ENCODE measurements around the gene RAPGEF5.

The RAPGEF5 gene

GRCh38 chr7:22252936-22253536 lies 103.9 kb downstream of the RAPGEF5 start:
- no peak for DNase-seq

DNA sequence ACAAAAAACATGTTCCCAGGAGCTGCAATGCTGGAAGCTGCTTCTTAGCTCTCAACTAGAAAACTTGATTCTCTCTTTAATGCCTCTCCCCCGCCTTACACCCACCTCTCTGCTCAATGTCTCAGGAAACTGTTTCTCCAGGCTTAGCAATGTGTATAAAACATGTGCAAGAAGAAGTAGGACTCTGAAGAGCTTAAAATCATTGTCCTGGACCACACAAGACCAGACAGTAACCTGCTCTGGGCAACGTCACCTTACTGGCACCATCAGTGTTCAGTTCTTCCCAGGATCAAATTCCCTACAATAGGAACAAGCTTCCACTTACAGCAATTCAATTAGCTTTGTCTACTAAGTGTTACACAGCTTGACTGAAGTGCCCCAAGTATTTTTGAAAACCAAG lies 104.9 kb downstream of the RAPGEF5 start:
- no peak for DNase-seq

DNA sequence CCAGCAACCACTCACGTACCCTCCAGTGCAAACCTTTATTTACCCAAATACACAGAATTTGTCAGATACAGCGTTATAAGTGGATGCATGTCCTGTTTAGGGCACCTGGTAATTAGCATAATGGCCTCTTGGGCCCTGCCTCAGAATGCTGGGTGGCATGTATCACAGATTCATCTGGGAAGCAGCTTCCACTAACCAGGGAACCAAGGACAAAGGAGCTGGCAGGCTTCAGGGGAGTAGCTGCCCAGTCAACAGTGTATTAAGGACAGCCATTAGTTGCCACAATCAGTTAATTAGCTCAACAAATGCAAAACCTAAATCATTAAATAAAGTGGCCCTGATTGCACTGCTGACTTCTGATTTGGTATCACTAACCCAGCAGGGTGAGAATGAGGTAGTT lies 105.7 kb downstream of the RAPGEF5 start:
- DNase-seq = no peak

DNA sequence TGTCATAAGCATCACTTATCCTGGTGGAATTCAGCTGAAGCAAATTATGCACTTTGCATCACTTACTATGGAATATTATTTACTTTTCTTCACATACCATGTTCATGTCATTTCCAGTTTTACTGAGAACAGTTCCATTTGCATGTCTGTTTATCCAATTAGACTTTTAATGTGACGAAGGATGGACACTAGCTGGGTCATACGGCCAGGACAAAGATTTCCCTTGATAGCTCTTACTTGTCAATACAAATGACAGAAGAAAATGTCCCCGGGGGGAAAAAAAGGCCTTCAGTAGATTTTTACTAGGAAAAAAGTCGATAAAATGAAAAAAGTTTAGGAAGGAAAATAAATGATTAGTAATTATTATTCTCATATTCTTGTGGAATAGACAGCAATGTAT lies 106.6 kb downstream of the RAPGEF5 start:
- no peak for DNase-seq

DNA sequence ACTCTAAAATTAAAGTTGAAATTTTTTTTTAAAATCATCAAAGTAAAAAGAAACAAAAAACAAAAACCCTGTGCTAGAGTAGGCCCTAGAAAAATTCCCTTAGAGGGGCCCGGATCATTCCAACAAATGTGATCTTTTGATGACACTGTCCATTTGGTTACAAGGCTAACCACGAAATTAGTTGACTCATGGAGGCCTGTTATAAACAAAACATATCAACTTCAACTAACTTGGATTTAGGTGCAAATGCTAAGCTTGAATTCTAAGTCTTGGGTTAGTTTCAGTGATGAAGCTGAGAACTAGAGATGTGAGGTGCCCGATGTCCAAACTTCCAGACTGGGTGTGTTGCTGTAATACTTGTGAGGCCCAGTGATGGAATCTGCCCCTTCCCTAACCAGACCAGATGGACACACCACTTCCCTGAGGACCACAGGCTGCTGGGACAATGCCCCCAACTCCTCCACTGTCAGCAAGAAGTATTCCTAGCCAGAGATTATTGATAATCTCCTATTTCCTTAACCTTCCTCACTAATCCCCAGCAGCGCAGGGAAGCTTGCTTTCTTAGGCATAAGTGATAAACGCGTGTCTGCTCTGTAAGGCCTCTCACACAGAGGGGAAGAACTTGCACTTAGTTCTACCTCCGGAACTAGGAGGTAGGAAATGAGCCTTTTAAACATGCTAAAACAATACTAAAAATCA lies 108.7 kb downstream of the RAPGEF5 start:
- no peak for DNase-seq

DNA sequence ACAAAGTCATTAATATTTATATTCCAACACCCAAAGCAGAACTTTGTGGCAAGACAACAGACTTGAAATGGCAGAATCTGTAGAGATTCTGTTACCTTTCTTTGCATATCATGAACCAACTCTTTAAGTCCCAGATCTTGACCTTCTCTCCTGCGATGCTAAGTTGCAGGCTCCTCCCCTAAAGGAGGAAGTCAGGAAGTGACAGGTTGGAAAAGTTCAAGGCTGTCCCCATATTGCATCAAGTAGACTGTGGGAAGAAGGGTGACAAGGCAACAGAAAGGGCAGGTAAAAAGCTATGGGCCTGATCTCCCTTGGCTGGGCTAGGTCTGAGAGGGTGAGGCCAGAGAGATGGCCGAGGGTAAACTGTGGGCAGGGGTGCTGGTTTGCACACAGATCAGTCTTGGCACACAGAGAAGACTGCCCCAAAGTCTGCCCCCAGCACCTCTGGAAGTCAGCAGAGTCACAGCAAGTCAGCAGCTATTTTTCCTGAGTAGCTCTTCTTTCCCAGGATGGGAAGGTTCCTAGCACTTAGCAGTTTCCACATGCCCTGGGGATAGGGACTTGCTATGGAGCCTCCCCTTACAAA lies 115.1 kb downstream of the RAPGEF5 start:
- no peak for DNase-seq

GRCh38 chr7:22240904-22241571 lies 115.9 kb downstream of the RAPGEF5 start:
- no peak for DNase-seq

DNA sequence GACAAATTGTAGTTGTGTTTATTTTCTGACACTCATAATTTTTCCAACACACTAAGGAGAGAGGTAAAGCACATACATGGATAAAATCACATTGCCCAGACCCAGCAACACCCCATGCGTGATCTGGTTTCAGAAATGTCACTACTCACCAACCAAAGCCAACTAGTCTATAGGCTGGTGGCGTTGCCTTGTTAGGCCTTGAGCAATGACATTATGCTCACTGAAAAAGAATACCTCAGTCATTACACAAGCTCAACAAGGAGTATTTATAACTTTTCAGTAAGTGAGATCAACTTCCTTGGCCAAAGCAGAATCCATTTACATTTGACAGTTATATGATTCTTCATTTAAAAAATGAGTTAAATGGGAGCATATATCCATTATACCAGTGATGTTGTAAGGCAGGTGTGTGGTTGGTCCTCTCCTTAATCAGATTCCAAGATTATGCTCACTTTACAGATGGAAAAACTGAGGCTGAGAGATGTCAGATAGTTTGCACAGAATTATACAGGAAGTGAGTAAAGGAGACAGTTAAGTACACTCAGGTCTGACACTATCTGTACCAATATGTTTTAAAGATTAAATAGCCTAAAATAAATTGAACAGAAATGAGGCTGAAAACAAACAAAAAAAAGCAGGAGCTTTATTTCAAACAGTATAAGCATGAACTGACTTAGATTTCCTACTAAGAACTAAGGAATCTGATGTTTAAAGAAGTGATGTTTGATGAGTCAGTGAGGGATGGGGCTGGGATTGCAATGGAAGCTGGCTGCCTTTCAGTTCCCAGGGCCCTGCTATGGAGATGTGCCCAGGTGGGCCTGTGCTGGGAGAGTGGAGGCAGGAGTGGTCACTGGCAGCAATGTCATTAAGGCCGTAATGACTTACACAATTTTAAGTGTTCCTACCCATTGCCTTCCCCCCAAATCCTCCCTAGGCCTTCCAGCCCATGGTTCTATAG lies 118.3 kb downstream of the RAPGEF5 start:
- DNase-seq = no peak

- no peak for DNase-seq
These were observed 121.8 kb downstream of the RAPGEF5 start for GRCh38 chr7:22235134-22235533.

DNA sequence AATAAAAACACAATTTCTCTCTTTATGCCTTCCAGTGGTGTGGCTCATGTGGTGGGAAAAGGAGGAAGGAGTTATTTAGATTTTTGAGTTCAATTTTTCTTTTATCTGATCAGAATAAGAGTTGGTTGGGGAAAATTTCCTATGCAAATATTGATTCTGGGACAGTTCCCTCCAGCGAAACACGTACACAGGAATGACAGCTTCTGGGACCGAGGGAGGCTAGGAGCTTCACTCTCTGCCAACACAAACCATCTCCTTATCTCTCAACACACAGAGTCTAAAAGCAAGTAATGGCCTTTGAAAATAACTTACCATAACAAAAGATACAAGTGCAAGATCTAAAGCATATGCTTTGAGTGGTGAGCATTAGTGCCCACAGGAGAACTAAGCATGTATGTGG lies 122.7 kb downstream of the RAPGEF5 start:
- DNase-seq = no peak

- DNase-seq = no peak
These were observed 125.1 kb downstream of the RAPGEF5 start for GRCh38 chr7:22231806-22232205.

DNA sequence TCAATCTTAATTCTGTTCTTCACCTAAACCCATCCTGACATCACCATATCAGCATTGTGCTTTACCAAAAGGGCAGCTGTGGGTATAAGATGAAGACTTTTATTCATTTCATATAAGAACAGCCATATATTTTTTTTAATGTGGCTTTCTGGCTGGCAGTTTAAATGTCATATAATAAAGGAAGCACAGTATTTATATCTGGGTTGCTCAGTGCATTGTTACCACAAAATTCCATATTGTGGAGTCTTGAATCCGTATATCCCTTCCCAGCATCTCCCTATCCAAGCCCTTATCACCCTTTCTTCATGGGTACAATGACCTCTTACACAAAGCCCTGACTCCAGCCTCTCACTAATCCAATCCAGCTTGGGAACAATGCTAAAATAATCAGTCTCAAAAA lies 125.8 kb downstream of the RAPGEF5 start:
- no peak for DNase-seq

- no peak for DNase-seq
These were observed 126.7 kb downstream of the RAPGEF5 start for GRCh38 chr7:22230238-22230637.

DNA sequence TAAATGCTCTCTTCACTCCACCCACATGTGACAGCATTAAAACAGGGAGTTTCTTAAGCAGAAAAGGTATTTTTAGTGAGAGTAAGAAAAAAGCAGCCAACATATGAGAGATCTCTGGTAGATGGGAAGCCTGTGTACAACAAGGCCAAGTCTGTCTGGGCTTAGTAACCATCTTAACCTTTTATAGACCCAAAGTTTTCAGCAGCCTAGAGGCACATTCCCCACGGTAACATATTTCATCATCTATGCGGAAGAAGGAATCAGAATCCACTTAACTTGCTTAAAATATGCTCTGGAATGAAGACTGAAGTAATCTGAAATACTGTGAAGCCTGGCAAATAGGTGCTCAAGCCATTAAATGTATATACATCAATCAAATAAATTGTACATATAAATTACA lies 127.8 kb downstream of the RAPGEF5 start:
- DNase-seq = no peak

DNA sequence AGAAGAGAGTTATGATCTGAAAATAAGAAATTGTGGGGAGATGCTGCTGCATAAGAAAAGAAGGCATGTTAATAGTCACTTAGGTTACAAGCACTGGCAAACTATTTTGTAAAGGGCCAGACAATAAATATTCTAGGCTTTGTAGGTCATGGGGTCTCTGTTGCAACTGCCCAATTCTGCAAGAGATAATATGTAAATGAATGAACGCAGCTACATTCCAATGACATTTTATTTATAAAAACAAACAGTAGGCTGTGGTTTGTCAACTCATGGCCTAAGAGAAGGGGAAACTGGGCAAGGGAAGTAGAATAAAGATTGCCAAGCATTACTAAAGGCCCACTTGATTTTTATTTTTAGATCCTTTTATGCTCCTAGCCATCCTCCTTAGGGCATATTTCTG lies 133.1 kb downstream of the RAPGEF5 start:
- DNase-seq = no peak

- no peak for DNase-seq
These were observed 136.0 kb downstream of the RAPGEF5 start for GRCh38 chr7:22220941-22221340.

- no peak for DNase-seq
These were observed 137.0 kb downstream of the RAPGEF5 start for GRCh38 chr7:22219739-22220493.

- DNase-seq = no peak
These were observed 137.9 kb downstream of the RAPGEF5 start for GRCh38 chr7:22219036-22219435.

- no peak for DNase-seq
These were observed 140.0 kb downstream of the RAPGEF5 start for GRCh38 chr7:22216832-22217475.

- no peak for DNase-seq
These were observed 140.6 kb downstream of the RAPGEF5 start for GRCh38 chr7:22216309-22216708.

GRCh38 chr7:22214000-22214399 lies 143.0 kb downstream of the RAPGEF5 start:
- no peak for DNase-seq

DNA sequence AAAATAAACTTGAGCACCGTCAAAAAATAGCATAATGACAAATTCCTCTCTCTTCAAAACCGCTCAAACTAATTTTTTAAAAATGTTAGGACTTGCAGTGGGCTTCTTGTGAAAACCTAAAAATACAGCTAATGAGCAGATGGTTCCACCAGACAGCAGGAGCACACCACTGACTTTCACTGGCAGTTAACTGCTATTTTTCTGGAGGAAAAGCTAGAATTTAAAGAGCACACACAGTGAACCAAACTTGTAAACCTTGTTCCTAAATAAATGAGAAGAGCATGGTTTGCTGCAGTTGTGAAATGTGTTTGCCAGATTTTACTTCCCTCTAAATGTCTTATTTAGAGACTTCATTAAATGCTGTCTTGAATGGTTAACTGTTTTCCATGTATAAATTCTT lies 143.9 kb downstream of the RAPGEF5 start:
- DNase-seq = no peak

All from CD4-positive, alpha-beta T cell treated with Interleukin-17A for 1 hour (primary cell).